ENCODE data around the gene ANGPTL3. TPM values are rescaled to one million over a fixed set of nuclear protein-coding genes. Genes with fewer than 3 reads are reported as not detected.

Gene ANGPTL3, protein sequence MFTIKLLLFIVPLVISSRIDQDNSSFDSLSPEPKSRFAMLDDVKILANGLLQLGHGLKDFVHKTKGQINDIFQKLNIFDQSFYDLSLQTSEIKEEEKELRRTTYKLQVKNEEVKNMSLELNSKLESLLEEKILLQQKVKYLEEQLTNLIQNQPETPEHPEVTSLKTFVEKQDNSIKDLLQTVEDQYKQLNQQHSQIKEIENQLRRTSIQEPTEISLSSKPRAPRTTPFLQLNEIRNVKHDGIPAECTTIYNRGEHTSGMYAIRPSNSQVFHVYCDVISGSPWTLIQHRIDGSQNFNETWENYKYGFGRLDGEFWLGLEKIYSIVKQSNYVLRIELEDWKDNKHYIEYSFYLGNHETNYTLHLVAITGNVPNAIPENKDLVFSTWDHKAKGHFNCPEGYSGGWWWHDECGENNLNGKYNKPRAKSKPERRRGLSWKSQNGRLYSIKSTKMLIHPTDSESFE
- not detected for total RNA-seq

DNA sequence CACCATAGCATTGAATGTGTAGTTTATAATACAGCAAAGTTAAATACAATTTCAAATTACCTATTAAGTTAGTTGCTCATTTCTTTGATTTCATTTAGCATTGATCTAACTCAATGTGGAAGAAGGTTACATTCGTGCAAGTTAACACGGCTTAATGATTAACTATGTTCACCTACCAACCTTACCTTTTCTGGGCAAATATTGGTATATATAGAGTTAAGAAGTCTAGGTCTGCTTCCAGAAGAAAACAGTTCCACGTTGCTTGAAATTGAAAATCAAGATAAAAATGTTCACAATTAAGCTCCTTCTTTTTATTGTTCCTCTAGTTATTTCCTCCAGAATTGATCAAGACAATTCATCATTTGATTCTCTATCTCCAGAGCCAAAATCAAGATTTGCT, at the start of gene ANGPTL3:
Gene ANGPTL3, plus strand, starts transcription at position 240 of the 400 bp plus-strand sequence. Its CDS starts 47 bp downstream, at position 287.

Other genes starting within 250 kb of the ANGPTL3 start
- 45.7 TPM for gene USP1, start 160.5 kb upstream of the ANGPTL3 start, total RNA-seq
- 165 TPM for gene DOCK7, start 90.9 kb downstream of the ANGPTL3 start, total RNA-seq
- 24.2 TPM for gene ATG4C, start 186.6 kb downstream of the ANGPTL3 start, total RNA-seq

All from diencephalon (tissue), 1 donor.